ENCODE measurements around the gene NFIA. TPM values are rescaled to one million over a fixed set of nuclear protein-coding genes. Genes with fewer than 3 reads are reported as not detected.

NFIA gene
- total RNA-seq, 1 experiment from 2014 or later, result 12.7 TPM

- H3K79me2 ChIP-seq (ENCODE audit: low read length), result no peaks in the 10 kb centered on the region
- intact Hi-C loops (cut with micrococcal nuclease), result no loop called here
- no peaks in the 10 kb centered on the region for H3K9me3 ChIP-seq (ENCODE audit: low read length)
- no peaks in the 10 kb centered on the region for H3F3A ChIP-seq (ENCODE audit: low read length, unreplicated experiment)
- H4K20me1 ChIP-seq (ENCODE audit: low read length), result no peaks in the 10 kb centered on the region
- H3K9ac ChIP-seq (ENCODE audit: low read length), result no peak overlapping the region
- H3K9me2 ChIP-seq (replicated peaks; ENCODE audit: low read length), result no peaks in the 10 kb centered on the region
- DNase-seq (no peak), ATAC-seq (no peak)
- no peaks in the 10 kb centered on the region for H3K36me3 ChIP-seq (ENCODE audit: low read depth, low read length)
- ChIA-PET CTCF (no interaction called here), POLR2A (ENCODE audit: unreplicated experiment) (no interaction called here)
- H3K4me3 ChIP-seq (ENCODE audit: low read length), result no peak overlapping the region
- no peak for TF ChIP-seq EZH2 (IDR thresholded peaks at IDR 0.05; ENCODE audit: low read length, unreplicated experiment)
- TF ChIP-seq CTCF (conservative IDR thresholded peaks at IDR 0.05; ENCODE audit: low read depth, low read length), result no peak
- no peak for TF ChIP-seq EZH2phosphoT487 (IDR thresholded peaks at IDR 0.05; ENCODE audit: borderline replicate concordance, low read length)
- H3K27ac ChIP-seq (ENCODE audit: low read length), result no peak overlapping the region
- no peak overlapping the region for H2AFZ ChIP-seq (ENCODE audit: low read length)
- H3K27me3 ChIP-seq (ENCODE audit: low read length), result no peaks in the 10 kb centered on the region
- H3K4me1 ChIP-seq (ENCODE audit: insufficient read depth, low read length), result peaks cover 17% of the 10 kb centered on the region
- H3K4me2 ChIP-seq (ENCODE audit: low read length), result no peak overlapping the region
- BruUV-seq (replicated peaks), result no TSS peak
These were observed 419.9 kb downstream of the NFIA start for GRCh38 chr1:61501971-61502916.

DNA sequence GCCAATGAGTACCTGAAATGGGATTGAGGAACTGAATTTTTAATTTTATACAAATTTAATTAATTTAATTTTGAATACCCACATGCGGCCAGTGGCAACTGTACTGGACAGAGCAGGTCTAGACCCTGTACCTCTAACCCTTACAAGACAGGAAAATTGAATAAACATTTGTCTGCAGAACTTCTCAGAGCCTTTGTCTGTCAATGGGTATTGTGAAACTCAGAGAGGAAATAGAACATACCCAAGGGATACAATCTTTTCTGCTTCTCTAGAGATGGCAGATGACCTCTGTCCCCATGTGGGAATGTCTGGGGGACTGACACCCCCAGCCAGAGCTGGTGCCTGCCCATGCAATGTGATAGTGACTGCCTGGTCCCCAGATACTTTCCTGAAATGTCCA, 421.9 kb downstream of the NFIA start:
- ChIA-PET CTCF (no interaction called here), POLR2A (ENCODE audit: unreplicated experiment) (no interaction called here)
- Histone ChIP-seq H3K4me2 (ENCODE audit: low read length) (no peak overlapping the region), H3K9ac (ENCODE audit: low read length) (no peak overlapping the region), H3K4me1 (ENCODE audit: insufficient read depth, low read length) (peaks cover 11% of the 10 kb centered on the region), H3F3A (ENCODE audit: low read length, unreplicated experiment) (no peaks in the 10 kb centered on the region), H3K79me2 (ENCODE audit: low read length) (no peaks in the 10 kb centered on the region), H2AFZ (ENCODE audit: low read length) (no peak overlapping the region), H3K9me3 (ENCODE audit: low read length) (no peaks in the 10 kb centered on the region), H4K20me1 (ENCODE audit: low read length) (no peaks in the 10 kb centered on the region), H3K36me3 (ENCODE audit: low read depth, low read length) (no peaks in the 10 kb centered on the region), H3K27me3 (ENCODE audit: low read length) (no peaks in the 10 kb centered on the region), H3K4me3 (ENCODE audit: low read length) (no peak overlapping the region), H3K9me2 (replicated peaks; ENCODE audit: low read length) (no peaks in the 10 kb centered on the region), H3K27ac (ENCODE audit: low read length) (no peak overlapping the region)
- DNase-seq (no peak), ATAC-seq (no peak)
- no TSS peak for BruUV-seq (replicated peaks)
- intact Hi-C loops (cut with micrococcal nuclease), result no loop called here
- TF ChIP-seq EZH2phosphoT487 (IDR thresholded peaks at IDR 0.05; ENCODE audit: borderline replicate concordance, low read length) (no peak), CTCF (conservative IDR thresholded peaks at IDR 0.05; ENCODE audit: low read depth, low read length) (no peak), EZH2 (IDR thresholded peaks at IDR 0.05; ENCODE audit: low read length, unreplicated experiment) (no peak)

DNA sequence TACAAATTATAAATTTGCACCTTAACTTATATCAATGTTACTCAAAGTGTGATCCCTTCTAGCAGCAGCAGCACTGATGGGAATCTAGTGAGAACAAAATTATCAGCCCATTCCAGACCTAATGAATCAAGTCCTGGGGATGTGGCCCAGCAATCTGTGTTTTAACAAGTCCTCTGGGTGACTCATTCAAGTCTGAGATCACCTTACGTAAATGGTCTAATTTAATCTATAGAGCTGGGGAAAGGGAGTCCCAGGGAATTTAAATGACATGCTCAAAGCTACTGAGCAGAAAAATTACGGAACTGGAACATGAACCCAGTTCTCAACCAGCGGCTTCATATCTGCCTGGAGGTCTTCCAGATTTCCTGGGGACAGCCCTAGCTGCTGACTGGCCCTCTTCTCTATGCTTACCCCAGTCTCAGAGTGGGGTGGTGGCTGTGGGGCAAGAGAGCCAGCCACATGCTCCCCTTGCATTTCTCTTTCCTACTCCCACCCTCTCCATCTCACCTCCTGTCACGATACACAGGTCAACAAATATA, 422.6 kb downstream of the NFIA start:
- POLR2A ChIA-PET (ENCODE audit: unreplicated experiment), result no interaction called here
- H3K4me2 ChIP-seq (ENCODE audit: low read length), result no peak overlapping the region
- H4K20me1 ChIP-seq (ENCODE audit: low read length), result no peaks in the 10 kb centered on the region
- intact Hi-C loops (cut with micrococcal nuclease), result no loop called here
- no peaks in the 10 kb centered on the region for H3K9me3 ChIP-seq (ENCODE audit: low read length)
- no peaks in the 10 kb centered on the region for H3F3A ChIP-seq (ENCODE audit: low read length, unreplicated experiment)
- H3K36me3 ChIP-seq (ENCODE audit: low read depth, low read length), result no peaks in the 10 kb centered on the region
- no peaks in the 10 kb centered on the region for H3K27me3 ChIP-seq (ENCODE audit: low read length)
- H2AFZ ChIP-seq (ENCODE audit: low read length), result no peak overlapping the region
- H3K9ac ChIP-seq (ENCODE audit: low read length), result no peak overlapping the region
- DNase-seq, result peak; percentile 63
- no peak overlapping the region for H3K27ac ChIP-seq (ENCODE audit: low read length)
- H3K79me2 ChIP-seq (ENCODE audit: low read length), result no peaks in the 10 kb centered on the region
- H3K9me2 ChIP-seq (replicated peaks; ENCODE audit: low read length), result no peaks in the 10 kb centered on the region
- BruUV-seq (replicated peaks), result no TSS peak
- TF ChIP-seq CTCF (conservative IDR thresholded peaks at IDR 0.05; ENCODE audit: low read depth, low read length), result no peak
- TF ChIP-seq EZH2 (IDR thresholded peaks at IDR 0.05; ENCODE audit: low read length, unreplicated experiment), result no peak
- no peak for TF ChIP-seq EZH2phosphoT487 (IDR thresholded peaks at IDR 0.05; ENCODE audit: borderline replicate concordance, low read length)
- ATAC-seq, result peak; percentile 68
- peaks cover 11% of the 10 kb centered on the region for H3K4me1 ChIP-seq (ENCODE audit: insufficient read depth, low read length)
- H3K4me3 ChIP-seq (ENCODE audit: low read length), result no peak overlapping the region
- CTCF ChIA-PET, result no interaction called here

All from PC-3 (cell line).